NCI-H82 treated with DMSO at 0.1 percent for 48 hours (cell line): ENCODE results near the gene CA5A.

Experiments used
- DNase-seq: peaks from one replicate; lab custom pipeline; 2025; ENCODE audit not compliant: unreplicated experiment; lab: John Stamatoyannopoulos, UW

Gene CA5A

DNA sequence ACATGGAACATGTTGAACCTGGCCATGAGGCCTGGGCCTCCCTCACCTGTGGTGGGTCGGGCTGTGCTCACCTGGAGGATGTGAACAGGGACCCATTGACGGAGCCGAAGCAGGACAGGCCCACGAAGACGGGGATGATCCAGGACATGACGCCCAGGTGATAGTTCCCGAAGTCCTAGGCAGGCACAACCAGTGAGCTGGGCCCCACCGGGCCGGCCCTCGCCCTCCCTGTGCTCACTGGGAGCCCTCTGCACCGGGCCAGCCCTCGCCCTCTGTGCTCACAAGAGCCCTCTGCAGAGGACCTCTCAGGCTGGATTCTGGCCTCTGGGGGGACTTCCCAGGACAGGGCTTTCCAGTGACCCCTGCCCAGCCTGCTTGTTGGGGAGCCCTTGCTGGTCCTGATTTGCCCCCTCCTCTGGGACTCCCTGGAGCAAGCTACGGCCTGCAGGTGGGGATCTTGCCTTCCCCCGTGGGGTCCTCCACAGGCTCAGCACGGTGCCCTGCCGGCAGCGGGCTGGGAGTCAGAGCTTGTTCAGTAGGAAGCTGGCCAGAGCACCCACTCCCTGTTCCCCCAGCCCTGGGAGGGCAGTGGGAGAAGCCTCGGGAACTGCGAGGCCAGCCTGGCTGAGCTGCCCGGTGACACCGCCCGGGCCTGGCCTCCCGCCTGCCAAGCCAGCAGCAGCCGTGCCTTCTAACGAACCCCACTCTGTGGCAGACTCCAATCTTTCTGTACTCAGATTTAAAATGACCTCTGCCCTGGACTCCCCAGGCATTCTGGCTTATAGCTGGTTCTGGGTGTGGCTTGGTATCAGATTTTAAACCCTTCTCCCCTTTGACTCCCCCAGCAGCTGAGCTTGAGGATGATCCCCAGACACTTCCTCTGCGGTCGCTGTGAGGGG, 97.4 kb downstream of the CA5A start:
- no peak for DNase-seq
